Lower leg skin (tissue), 3 donors: ENCODE data around the gene CRYBA4.

Experiments
- POLR2A ChIP-seq, 2 donors: fragments of 450-650 bp; IDR thresholded peaks; one replicate each; pipeline ENCODE4 v1.6.1; 2016 to 2017; ENCODE audit warnings: antibody characterized with exemption in 2 of 2, mild to moderate bottlenecking in 1 of 2, moderate library complexity in 1 of 2
- TF ChIP-seq, protein P1 (sequence below), 3 donors: fragments of 450-650 bp; IDR thresholded peaks; one replicate each; pipeline ENCODE4 v1.5.1; 2016; ENCODE audit warnings: antibody characterized with exemption in 3 of 3, mild to moderate bottlenecking in 3 of 3, moderate library complexity in 2 of 3

DNA sequence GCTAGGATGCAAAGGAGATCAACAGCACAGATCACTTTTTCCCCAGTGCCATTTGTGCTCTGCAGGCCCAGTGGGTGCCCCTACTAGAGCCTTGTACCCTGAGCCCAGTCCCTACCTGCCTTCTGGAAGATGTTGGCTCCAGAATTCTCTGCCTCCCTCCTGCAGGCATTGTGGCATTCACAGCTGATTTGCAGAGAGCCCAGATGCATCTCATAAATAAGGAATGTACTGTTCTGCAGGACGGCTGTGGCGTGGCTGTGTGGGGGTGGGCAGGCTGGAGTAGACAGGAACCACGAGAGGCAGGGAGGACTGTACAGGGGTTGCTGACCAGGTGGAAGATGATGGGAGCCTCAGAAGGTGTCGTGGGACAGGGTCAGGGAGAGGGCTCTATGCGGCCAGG lies 24.4 kb downstream of the CRYBA4 start:
- TF ChIP-seq, protein P1, sequence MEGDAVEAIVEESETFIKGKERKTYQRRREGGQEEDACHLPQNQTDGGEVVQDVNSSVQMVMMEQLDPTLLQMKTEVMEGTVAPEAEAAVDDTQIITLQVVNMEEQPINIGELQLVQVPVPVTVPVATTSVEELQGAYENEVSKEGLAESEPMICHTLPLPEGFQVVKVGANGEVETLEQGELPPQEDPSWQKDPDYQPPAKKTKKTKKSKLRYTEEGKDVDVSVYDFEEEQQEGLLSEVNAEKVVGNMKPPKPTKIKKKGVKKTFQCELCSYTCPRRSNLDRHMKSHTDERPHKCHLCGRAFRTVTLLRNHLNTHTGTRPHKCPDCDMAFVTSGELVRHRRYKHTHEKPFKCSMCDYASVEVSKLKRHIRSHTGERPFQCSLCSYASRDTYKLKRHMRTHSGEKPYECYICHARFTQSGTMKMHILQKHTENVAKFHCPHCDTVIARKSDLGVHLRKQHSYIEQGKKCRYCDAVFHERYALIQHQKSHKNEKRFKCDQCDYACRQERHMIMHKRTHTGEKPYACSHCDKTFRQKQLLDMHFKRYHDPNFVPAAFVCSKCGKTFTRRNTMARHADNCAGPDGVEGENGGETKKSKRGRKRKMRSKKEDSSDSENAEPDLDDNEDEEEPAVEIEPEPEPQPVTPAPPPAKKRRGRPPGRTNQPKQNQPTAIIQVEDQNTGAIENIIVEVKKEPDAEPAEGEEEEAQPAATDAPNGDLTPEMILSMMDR (IDR thresholded peaks at IDR 0.05) = no peak
- no peak for TF ChIP-seq POLR2A (IDR thresholded peaks at IDR 0.05)
